IPS-NIHi11 (cell line): ENCODE data around the gene ECSCR.
"Not testable (repeated sequence)": the region's sequence is repeated elsewhere in the genome, so short reads cannot be mapped to it uniquely, and the experiment has no call there.

Source experiments
- DNase-seq: peaks from one replicate; pipeline ENCODE4 v3.0.0; 2012; ENCODE audit warnings: mixed read lengths, low spot score

The ECSCR gene

DNA sequence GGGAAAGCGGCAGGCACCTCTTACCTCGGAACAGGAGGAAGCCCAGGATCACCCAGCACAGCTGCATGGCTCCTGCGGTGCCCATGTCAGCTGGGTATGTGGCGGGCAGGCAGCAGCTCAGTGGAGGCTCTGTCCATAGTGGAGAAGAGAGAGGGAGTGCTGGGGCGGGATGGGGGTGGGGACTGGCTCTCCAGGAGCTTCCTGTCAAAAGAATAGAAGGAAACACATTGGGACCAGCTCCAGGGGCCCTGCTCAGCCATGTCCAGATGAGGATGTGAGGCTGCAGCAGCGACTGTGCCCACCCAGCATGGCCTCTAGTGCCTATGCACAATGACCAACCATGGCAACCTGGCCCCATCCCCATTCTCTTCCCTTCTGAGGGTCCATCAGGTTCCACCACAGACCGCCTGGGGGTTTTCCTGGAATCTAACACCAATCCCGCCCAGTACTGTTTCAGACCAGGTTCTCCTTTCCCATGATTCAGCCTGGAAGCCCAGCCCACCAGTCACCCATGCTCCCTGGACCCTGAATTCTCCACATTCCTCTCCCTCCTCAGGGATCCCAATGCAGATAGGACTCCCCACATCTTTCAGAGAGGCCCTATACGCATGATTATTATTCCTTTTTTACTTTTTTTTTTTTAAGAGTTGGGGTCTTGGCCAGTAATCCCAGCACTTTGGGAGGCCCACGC lies at the start of gene ECSCR:
Gene ECSCR, minus strand, starts transcription at position 158 of the 691 bp plus-strand sequence. Its CDS starts 73 bp downstream, at position 85.
- DNase-seq: peak; percentile 60

GRCh38 chr5:139504722-139505121 lies 42.2 kb upstream of the ECSCR start:
- DNase-seq: not testable (repeated sequence)

GRCh38 chr5:139503879-139504278 lies 41.3 kb upstream of the ECSCR start:
- not testable (repeated sequence) for DNase-seq

DNA sequence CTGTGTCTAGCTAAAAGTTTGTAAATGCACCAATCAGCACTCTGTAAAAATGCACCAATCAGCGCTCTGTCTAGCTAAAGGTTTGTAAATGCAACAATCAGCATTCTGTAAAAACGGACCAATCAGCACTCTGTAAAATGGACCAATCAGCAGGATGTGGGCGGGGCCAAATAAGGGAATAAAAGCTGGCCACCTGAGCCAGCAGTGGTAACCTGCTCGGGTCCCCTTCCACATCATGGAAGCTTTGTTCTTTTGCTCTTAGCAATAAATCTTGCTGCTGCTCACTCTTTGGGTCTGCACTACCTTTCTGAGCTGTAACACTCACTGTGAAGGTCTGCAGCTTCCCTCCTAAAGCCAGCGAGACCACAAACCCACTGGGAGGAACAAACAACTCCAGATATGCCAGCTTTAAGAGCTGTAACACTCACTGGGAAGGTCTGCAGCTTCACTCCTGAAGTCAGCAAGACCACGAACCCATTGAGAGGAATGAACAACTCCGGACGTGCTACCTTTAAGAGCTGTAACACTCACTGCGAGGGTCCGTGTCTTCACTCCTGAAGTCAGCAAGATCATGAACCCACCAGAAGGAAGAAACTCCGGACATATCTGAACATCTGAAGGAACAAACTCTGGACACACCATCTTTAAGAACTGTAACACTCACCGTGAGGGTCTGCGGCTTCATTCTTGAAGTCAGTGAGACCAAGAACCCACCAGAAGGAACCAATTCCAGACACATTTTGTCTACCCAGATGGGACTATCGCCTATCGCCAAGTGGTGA lies 40.7 kb upstream of the ECSCR start:
- DNase-seq: not testable (repeated sequence)

DNA sequence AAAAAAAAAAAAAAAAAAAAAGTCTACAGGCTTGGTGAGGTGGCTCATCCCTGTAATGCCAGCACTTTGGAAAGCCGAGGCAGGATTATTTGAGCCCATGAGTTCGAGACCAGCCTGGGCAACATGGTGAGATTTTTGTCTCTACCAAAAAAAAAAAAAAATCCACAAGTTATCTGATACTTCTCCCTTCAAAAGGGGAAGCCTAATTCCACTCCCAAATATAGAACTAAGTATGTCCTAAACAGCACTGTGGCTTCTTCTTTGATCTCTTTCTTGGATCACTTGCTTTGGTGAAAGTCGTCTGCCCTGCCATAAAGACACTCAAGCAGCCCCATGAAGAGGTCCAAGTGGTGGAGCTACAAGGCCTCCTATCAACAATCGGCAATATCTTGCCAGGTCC lies 38.8 kb upstream of the ECSCR start:
- DNase-seq: no peak

DNA sequence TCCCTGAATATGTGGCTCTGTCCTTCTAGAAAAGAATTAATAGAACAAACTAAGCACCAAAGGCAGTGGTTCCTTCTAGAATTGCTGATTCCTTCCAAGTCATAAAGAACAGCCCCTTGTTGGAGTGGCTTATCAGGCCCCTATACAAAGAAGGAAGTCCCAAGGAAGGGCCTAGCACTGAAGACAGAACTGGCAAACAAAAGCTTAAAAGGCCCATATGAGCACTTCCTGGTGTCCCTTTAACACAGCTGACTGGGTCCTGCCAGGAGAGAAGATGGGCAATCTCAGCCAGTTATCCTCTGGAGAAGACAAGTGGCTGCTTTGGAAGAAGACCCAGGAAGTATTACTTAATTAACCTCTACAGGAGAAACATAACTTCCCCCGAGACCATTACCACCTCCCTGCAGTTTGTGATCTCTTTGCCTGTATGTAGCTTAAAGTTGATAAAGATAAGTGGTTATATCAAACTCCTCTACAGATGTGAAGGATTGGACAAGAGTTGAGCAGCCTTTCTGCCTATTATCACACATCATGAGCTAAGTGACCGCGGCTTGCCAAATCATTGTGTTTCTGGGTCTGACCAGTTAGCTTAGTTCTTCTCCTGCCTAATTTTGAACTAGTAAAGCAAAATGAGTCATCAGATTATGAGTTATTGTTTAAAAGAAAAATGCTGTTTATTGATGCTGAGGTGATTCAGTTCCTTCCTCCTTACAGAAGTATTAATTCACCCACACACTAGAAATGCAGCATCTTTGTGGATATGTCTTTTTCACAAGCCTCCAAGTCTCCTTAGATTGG lies 33.3 kb upstream of the ECSCR start:
- DNase-seq: no peak

- no peak for DNase-seq
Measured at GRCh38 chr5:139494832-139495231, 32.3 kb upstream of the ECSCR start.

DNA sequence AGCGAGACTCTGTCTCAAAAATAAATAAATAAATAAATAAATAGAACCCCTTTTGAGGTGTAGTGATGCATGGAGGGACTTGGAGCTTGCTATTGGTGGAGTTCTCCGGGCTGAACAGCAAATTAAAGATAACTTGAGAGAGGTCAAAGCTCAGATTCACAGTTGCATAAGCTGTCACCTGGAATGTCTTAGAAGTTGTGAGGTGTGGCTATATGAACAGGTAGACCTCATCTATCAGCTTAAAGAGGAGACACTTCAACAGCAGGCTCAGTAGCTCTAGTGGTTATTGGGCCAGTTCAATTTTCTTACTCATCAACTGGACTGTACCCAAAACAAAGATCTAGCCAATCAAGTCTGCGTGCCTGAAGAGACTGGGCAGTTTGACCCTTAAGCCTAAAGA lies 31.7 kb upstream of the ECSCR start:
- DNase-seq: no peak

- DNase-seq: no peak
Measured at GRCh38 chr5:139492700-139493192, 30.2 kb upstream of the ECSCR start.

- no peak for DNase-seq
Measured at GRCh38 chr5:139488260-139488659, 25.7 kb upstream of the ECSCR start.

GRCh38 chr5:139486201-139486600 lies 23.7 kb upstream of the ECSCR start:
- DNase-seq: peak; percentile 57

DNA sequence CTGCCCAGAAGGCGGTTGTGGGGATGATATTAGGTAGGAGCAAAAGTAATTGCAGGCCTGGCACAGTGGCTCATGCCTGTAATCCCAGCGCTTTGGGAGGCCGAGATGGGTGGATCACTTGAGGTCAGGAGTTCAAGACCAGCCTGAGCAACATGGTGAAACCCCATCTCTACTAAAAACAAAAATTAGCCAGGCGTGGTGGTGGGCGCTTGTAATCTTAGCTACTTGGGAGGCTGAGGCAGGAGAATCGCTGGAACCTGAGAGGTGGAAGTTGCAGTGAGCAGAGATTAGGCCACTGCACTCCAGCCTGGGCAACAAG lies 20.3 kb upstream of the ECSCR start:
- DNase-seq: not testable (repeated sequence)

DNA sequence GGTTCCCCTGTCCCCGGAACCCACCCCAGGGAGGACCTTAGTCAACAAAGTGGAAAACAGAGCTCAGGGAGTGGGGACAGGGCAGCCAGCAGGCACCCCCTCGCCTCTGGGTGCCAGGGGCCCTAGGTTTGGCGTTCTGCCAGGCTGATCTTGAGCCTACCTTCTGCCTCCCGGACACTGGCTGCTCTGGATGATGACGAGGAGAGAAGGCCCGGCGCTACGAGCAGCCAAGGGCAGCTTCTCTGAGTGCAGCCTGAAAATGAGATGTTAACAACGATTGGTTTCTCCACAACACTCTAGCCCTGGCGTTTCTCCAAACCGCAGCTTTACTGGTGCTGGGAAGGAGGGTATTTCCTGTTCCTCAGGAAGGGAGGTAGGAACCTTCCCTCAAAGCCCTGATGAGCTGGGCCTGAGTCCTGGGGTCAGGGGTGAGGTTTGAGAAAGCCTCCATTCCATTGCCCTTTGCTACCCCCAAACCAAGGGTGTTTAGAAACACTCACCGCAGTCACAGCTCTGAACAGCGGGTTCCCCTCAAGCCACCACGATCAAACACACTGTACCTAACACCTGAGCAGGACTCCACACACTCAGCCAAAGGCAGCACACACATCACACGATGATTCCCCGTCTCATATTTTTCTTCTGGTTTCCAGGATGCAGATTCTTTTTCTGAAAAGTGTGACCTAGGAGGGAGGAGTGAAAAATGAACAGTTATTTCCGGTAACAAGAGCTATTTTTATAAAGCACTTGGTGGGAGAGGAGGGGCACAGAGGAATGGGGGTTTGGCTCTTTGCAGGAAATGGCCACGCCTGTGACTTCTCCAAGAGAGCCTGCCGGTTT lies 19.7 kb upstream of the ECSCR start, which contains the start of gene STING1:
Gene STING1, minus strand, starts transcription at position 709 of the 840 bp plus-strand sequence. CDS start 1,054 bp downstream, outside the sequence.
- DNase-seq: peak; percentile 37

GRCh38 chr5:139481580-139482049 lies 19.1 kb upstream of the ECSCR start:
- no peak for DNase-seq

GRCh38 chr5:139481122-139481533 lies 18.6 kb upstream of the ECSCR start:
- no peak for DNase-seq

- not testable (repeated sequence) for DNase-seq
Measured at GRCh38 chr5:139479729-139480128, 17.2 kb upstream of the ECSCR start.

DNA sequence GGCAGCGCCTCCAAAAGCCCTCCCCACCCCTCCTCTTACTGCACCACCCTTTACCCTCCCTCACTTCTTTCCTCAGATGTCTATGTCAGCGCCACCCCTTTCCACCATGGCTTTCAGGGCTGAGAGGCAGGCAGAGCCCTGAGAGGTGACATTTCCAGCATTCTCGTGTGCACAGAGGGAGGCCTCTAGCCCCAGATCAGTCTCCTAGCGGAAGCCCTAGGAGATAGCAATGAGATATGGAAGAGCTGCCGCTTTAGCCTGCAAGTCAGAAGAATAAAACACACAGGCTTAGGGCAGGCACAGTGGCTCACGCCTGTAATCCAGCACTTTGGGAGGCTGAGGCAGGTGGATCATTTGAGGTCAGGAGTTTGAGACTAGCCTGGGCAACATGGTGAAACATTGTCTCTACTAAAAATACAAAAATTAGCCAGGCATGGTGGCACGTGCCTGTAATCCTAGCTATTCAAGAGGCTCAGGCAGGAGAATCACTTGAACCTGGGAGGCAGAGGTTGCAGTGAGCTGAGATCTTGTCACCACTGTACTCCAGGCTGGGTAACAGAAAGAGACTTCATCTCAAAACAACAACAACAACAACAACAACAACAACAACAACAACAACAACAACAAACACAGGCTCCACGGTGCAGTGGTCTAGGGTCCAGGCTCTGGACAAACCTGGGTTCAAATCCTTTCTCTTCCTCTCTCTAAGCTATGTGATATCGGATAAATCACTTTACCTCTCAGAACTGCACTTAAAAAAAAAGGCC lies 16.3 kb upstream of the ECSCR start:
- not testable (repeated sequence) for DNase-seq

DNA sequence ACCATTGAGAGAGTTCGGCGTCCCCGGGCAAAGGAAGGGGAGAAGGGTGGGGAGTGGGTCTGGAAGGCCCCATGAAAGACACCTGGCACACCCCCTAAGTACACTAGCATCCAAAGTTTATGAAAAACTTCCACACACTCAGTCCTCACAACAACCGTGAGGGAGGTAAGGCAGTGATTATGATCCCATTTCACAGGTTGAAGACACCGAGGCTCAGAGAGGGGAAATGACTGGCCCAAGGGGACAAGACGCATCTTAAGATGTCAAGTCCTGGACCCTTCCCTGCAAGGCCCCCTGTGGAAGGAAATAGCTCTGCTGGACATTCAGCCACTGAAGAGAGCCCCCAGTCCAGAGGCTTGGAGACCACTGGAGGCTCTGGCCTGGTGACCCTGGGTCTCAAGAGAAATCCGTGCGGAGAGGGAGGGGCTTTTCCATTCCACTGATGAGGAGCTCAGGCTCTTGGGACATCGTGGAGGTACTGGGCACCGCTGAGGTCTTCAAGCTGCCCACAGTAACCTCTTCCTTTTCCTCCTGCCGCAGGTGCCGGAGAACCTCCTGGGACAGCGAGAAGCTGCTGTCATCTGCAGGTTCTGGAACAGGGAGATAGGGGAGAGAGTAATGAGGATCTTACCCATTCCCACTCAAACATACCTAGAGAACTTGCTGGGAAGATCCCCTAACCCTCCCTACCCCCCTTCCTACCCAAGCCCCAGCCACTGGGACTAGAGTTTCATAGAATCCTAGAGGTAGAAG lies 13.5 kb upstream of the ECSCR start:
- DNase-seq: no peak

GRCh38 chr5:139474890-139475791 lies 12.6 kb upstream of the ECSCR start:
- no peak for DNase-seq
